SK-N-SH (cell line): Measurements from ENCODE around the gene PFKL. TPM values are rescaled to one million over a fixed set of nuclear protein-coding genes. Genes with fewer than 3 reads are reported as not detected.

Experiments used
- CTCF ChIA-PET: fragments of 300-600, 350-600 bp; formaldehyde crosslinking; extraction: SDS; loops from one replicate; lab custom pipeline; 2021; lab: Yijun Ruan, JAX
- POLR2A ChIA-PET: fragments of 350-600 bp; sonication (Branson Sonifier 250); formaldehyde crosslinking; extraction: SDS; loops from one replicate; lab custom pipeline; 2020; ENCODE audit warnings: antibody characterized with exemption, inconsistent platforms; lab: Yijun Ruan, JAX
- DNase-seq: peaks from one replicate; pipeline ENCODE4 v3.0.0; 2012
- H2AFZ ChIP-seq: fragments of 200-600 bp; sonication (generic); 2 replicates; pipeline ENCODE4 v1.8.1; 2016; ENCODE audit warnings: antibody characterized with exemption, mild to moderate bottlenecking, low read depth
- H3F3A ChIP-seq: fragments of 200-600 bp; sonication (generic); replicated peaks from 2 replicates; pipeline ENCODE3; 2016; ENCODE audit warnings: antibody characterized with exemption, mild to moderate bottlenecking; ENCODE audit not compliant: insufficient read depth
- H3K27ac ChIP-seq, 2 experiments: fragments of 200-500 bp in 1 of 2; fragments of 200-600 bp in 1 of 2; sonication (Bioruptor generic) in 1 of 2; sonication (generic), shearing (Covaris generic) in 1 of 2; 2 replicates each; pipeline versions ENCODE4 v1.5.1 to v1.6.1; 2014 to 2016; ENCODE audit warnings: low read depth in 2 of 2, inconsistent platforms in 1 of 2, low read length in 1 of 2, mild to moderate bottlenecking in 1 of 2, mixed read lengths in 1 of 2
- H3K27me3 ChIP-seq: fragments of 200-600 bp; sonication (generic), shearing (Covaris generic); 2 replicates; pipeline ENCODE4 v1.6.1; 2016; ENCODE audit warnings: mixed run types; ENCODE audit not compliant: insufficient read depth
- H3K36me3 ChIP-seq, 2 experiments: fragments of 200-500 bp in 1 of 2; fragments of 200-600 bp in 1 of 2; sonication (Bioruptor generic) in 1 of 2; sonication (generic) in 1 of 2; replicated peaks in 1 of 2; 2 replicates each; pipeline versions ENCODE3 to v1.5.1; 2014 to 2016; ENCODE audit warnings: low read length in 1 of 2, mild to moderate bottlenecking in 1 of 2; ENCODE audit not compliant: insufficient read depth in 2 of 2, control insufficient read depth in 1 of 2
- H3K4me1 ChIP-seq, 2 experiments: fragments of 200-500 bp in 1 of 2; fragments of 200-600 bp in 1 of 2; sonication (Bioruptor generic) in 1 of 2; sonication (generic), shearing (Covaris generic) in 1 of 2; 2 replicates each; pipeline versions ENCODE4 v1.5.1 to v1.6.1; 2014 to 2016; ENCODE audit warnings: low read depth in 1 of 2, low read length in 1 of 2, mixed run types in 1 of 2; ENCODE audit not compliant: insufficient read depth in 2 of 2, control insufficient read depth in 1 of 2
- H3K4me2 ChIP-seq: fragments of 200-600 bp; sonication (generic), shearing (Covaris generic); 2 replicates; pipeline ENCODE4 v1.6.1; 2017; ENCODE audit warnings: mixed run types
- H3K4me3 ChIP-seq, 2 experiments: fragments of 200-500 bp in 1 of 2; fragments of 200-600 bp in 1 of 2; sonication (Bioruptor generic) in 1 of 2; sonication (generic), shearing (Covaris generic) in 1 of 2; 2 replicates each; pipeline versions ENCODE4 v1.5.1 to v1.8.1; 2014 to 2016; ENCODE audit warnings: low read depth in 2 of 2, inconsistent platforms in 1 of 2, low read length in 1 of 2, mild to moderate bottlenecking in 1 of 2, mixed read lengths in 1 of 2, moderate library complexity in 1 of 2
- H3K79me2 ChIP-seq: fragments of 200-600 bp; sonication (generic); 2 replicates; pipeline ENCODE4 v1.8.1; 2017; ENCODE audit warnings: mild to moderate bottlenecking; ENCODE audit not compliant: insufficient read depth
- H3K9ac ChIP-seq: fragments of 200-600 bp; sonication (generic); 2 replicates; pipeline ENCODE4 v1.6.1; 2017; ENCODE audit warnings: mixed run types
- H3K9me2 ChIP-seq: fragments of 200-600 bp; sonication (generic); 2 replicates; pipeline ENCODE4 v1.6.1; 2017; ENCODE audit warnings: mixed run types
- H3K9me3 ChIP-seq: fragments of 200-600 bp; sonication (generic); 2 replicates; pipeline ENCODE4 v1.6.1; 2017; ENCODE audit warnings: mixed run types, mild to moderate bottlenecking, moderate library complexity
- H4K20me1 ChIP-seq: fragments of 200-600 bp; sonication (generic); 2 replicates; pipeline ENCODE4 v1.6.1; 2017; ENCODE audit warnings: mild to moderate bottlenecking, mixed run types; ENCODE audit not compliant: insufficient read depth
- ELF1 ChIP-seq: IDR thresholded peaks from 2 replicates; pipeline ENCODE4 v1.4.0; 2012
- FOXJ3 ChIP-seq: sonication (generic); formaldehyde crosslinking; IDR thresholded peaks from 2 replicates; pipeline ENCODE4 v1.5.1; 2020; ENCODE audit warnings: mild to moderate bottlenecking, missing genetic modification reagents
- GATA2 ChIP-seq: sonication (generic); formaldehyde crosslinking; IDR thresholded peaks from 2 replicates; pipeline ENCODE4 v1.5.0; 2020; ENCODE audit warnings: mild to moderate bottlenecking, missing genetic modification reagents
- MAX ChIP-seq: IDR thresholded peaks from 2 replicates; pipeline ENCODE4 v1.4.0; 2012; ENCODE audit warnings: low read depth
- RFX5 ChIP-seq: IDR thresholded peaks from 2 replicates; pipeline ENCODE4 v1.6.1; 2012; ENCODE audit warnings: mild to moderate bottlenecking, improper control_type of control experiment, low read length
- SMC3 ChIP-seq: IDR thresholded peaks from 2 replicates; pipeline ENCODE4 v1.6.1; 2012; ENCODE audit warnings: low read depth, low read length, improper control_type of control experiment
- TCF12 ChIP-seq: IDR thresholded peaks from 2 replicates; pipeline ENCODE4 v1.4.0; 2012
- TEAD4 ChIP-seq: IDR thresholded peaks from 2 replicates; pipeline ENCODE4 v1.4.0; 2012; ENCODE audit warnings: mild to moderate bottlenecking, borderline replicate concordance; ENCODE audit not compliant: insufficient read depth
- USF2 ChIP-seq: fragments of 150-350 bp; IDR thresholded peaks from 2 replicates; pipeline ENCODE4 v1.6.1; 2017; ENCODE audit warnings: antibody characterized with exemption, low read length, low read depth, borderline replicate concordance
- ZBTB33 ChIP-seq: IDR thresholded peaks from 2 replicates; pipeline ENCODE4 v1.4.0; 2012; ENCODE audit warnings: low read depth, borderline replicate concordance
- WGBS: methylation state at CpG from one replicate; pipeline ENCODE4 v1.1.6; 2017; ENCODE audit warnings: low lambda C conversion rate; 5-methylcytosine and 5-hydroxymethylcytosine counted together
- polyA plus RNA-seq, 3 experiments: library from polyadenylated mRNA; depleted of rRNA; stranded (reverse); fragments of >200 nt; gene quantifications; 2 replicates each; pipeline ENCODE4 v1.2.3, GENCODE V29; 2012

PFKL gene
- polyA plus RNA-seq, 1 of the 3 experiments (the other 2 are of a cell fraction), result 118 TPM

- H3K9ac ChIP-seq, result no peak overlapping the region
- H2AFZ ChIP-seq, result no peak overlapping the region
- H4K20me1 ChIP-seq, result no peaks in the 10 kb centered on the region
- CTCF ChIA-PET, result no interaction called here
- WGBS, result 93% methylated on average over 3 of the region's 25 CpGs
- peak; percentile 73 for DNase-seq
- H3F3A ChIP-seq, result no peaks in the 10 kb centered on the region
- H3K27ac ChIP-seq, result no peak overlapping the region
- H3K4me3 ChIP-seq, result no peak overlapping the region
- no peaks in the 10 kb centered on the region for H3K27me3 ChIP-seq
- H3K4me1 ChIP-seq, result no peaks in the 10 kb centered on the region
- no peak overlapping the region for H3K4me2 ChIP-seq
- H3K36me3 ChIP-seq, result no peaks in the 10 kb centered on the region
- no peaks in the 10 kb centered on the region for H3K9me3 ChIP-seq
- no peak for TF ChIP-seq USF2
- TF ChIP-seq TEAD4, result no peak
- TF ChIP-seq ZBTB33, result no peak
- TF ChIP-seq RFX5, result no peak
- no peak for TF ChIP-seq MAX
- TF ChIP-seq SMC3, result no peak
- TF ChIP-seq GATA2, result no peak
- POLR2A ChIA-PET, result no interaction called here
- H3K79me2 ChIP-seq, result no peaks in the 10 kb centered on the region
- no peaks in the 10 kb centered on the region for H3K9me2 ChIP-seq
Observed at GRCh38 chr21:44291936-44292811, 7.7 kb upstream of the PFKL start.

GRCh38 chr21:44292812-44293195, 7.0 kb upstream of the PFKL start:
- CTCF ChIA-PET, result no interaction called here
- POLR2A ChIA-PET, result no interaction called here
- Histone ChIP-seq H3K36me3 (no peaks in the 10 kb centered on the region), H3K9me2 (no peaks in the 10 kb centered on the region), H3K4me2 (no peak overlapping the region), H3K27ac (no peak overlapping the region), H3K4me1 (peaks cover 0 to 3% of the 10 kb centered on the region in 2 experiments; a peak in 1 of 4 replicates), H2AFZ (no peak overlapping the region), H3K27me3 (no peaks in the 10 kb centered on the region), H3F3A (no peaks in the 10 kb centered on the region), H4K20me1 (no peaks in the 10 kb centered on the region), H3K4me3 (no peak overlapping the region), H3K9ac (no peak overlapping the region), H3K79me2 (no peaks in the 10 kb centered on the region), H3K9me3 (no peaks in the 10 kb centered on the region)
- no peak for DNase-seq
- TF ChIP-seq ELF1 (no peak), SMC3 (no peak), FOXJ3 (CRISPR knock-in tag) (no peak), TCF12 (no peak), ZBTB33 (no peak)
- WGBS, result 20% methylated on average over 2 of the region's 15 CpGs
